DND-41 (cell line): ENCODE results near the gene COMMD6.

Experiments used
- EZH2 ChIP-seq: IDR thresholded peaks from 3 replicates; pipeline ENCODE4 v1.6.1; 2012; ENCODE audit warnings: borderline replicate concordance, low read depth, mild to moderate bottlenecking, moderate library complexity, low read length, inconsistent platforms; ENCODE audit not compliant: severe bottlenecking
- TF ChIP-seq, protein P1 (sequence below): IDR thresholded peaks from 2 replicates; pipeline ENCODE4 v1.5.1; 2012; ENCODE audit warnings: borderline replicate concordance, low read length, moderate library complexity, mild to moderate bottlenecking; ENCODE audit not compliant: poor library complexity, severe bottlenecking; ENCODE audit errors: extremely low read depth

DNA sequence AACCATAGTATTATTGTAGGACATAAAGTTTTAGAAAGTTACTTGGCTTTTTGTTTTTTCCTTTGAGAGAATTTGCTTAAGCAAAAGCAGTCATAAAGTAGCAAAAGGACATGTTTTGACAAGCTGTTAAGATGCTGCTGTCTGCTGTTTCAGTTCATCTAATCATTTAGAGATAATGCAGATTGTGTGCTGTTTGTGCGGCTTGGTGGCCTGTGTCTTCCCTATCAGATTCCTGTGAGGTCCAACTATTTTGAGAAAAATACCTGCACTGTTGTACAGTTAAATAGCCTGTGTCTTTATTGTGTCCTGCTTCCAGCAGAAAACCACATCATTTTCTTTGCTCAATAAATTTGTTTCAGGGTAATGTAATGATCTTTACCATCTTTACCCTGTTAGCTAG is 31.9 kb upstream of the COMMD6 start:
- TF ChIP-seq, protein P1, sequence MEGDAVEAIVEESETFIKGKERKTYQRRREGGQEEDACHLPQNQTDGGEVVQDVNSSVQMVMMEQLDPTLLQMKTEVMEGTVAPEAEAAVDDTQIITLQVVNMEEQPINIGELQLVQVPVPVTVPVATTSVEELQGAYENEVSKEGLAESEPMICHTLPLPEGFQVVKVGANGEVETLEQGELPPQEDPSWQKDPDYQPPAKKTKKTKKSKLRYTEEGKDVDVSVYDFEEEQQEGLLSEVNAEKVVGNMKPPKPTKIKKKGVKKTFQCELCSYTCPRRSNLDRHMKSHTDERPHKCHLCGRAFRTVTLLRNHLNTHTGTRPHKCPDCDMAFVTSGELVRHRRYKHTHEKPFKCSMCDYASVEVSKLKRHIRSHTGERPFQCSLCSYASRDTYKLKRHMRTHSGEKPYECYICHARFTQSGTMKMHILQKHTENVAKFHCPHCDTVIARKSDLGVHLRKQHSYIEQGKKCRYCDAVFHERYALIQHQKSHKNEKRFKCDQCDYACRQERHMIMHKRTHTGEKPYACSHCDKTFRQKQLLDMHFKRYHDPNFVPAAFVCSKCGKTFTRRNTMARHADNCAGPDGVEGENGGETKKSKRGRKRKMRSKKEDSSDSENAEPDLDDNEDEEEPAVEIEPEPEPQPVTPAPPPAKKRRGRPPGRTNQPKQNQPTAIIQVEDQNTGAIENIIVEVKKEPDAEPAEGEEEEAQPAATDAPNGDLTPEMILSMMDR = no peak
- TF ChIP-seq EZH2 = no peak
